ENCODE results near the gene TRPV2.
"Not testable (repeated sequence)": the region's sequence is repeated elsewhere in the genome, so short reads cannot be mapped to it uniquely, and the experiment has no call there.

TRPV2 gene

GRCh38 chr17:16435925-16436886 is 20.8 kb downstream of the TRPV2 start:
- no peak for DNase-seq

- no peak for DNase-seq
Measured at GRCh38 chr17:16437083-16437482, 21.7 kb downstream of the TRPV2 start.

- DNase-seq, result no peak
Measured at GRCh38 chr17:16438173-16438556, 22.8 kb downstream of the TRPV2 start.

GRCh38 chr17:16438557-16439302 is 23.4 kb downstream of the TRPV2 start:
- DNase-seq, result peak; percentile 99

GRCh38 chr17:16439303-16439791 is 24.0 kb downstream of the TRPV2 start:
- DNase-seq, result no peak

- DNase-seq, result no peak
Measured at GRCh38 chr17:16439811-16440351, 24.5 kb downstream of the TRPV2 start.

- not testable (repeated sequence) for DNase-seq
Measured at GRCh38 chr17:16440354-16440753, 25.0 kb downstream of the TRPV2 start.

GRCh38 chr17:16440901-16441629 is 25.7 kb downstream of the TRPV2 start:
- DNase-seq, result no peak

GRCh38 chr17:16442141-16442540 is 26.8 kb downstream of the TRPV2 start:
- no peak for DNase-seq

- DNase-seq, result no peak
Measured at GRCh38 chr17:16442594-16443510, 27.5 kb downstream of the TRPV2 start.

- DNase-seq, result no peak
Measured at GRCh38 chr17:16443511-16444257, 28.3 kb downstream of the TRPV2 start.

GRCh38 chr17:16444258-16444886 is 29.0 kb downstream of the TRPV2 start:
- no peak for DNase-seq

GRCh38 chr17:16446338-16446983 is 31.1 kb downstream of the TRPV2 start:
- no peak for DNase-seq

GRCh38 chr17:16447676-16448075 is 32.3 kb downstream of the TRPV2 start:
- no peak for DNase-seq

GRCh38 chr17:16448490-16448889 is 33.1 kb downstream of the TRPV2 start:
- no peak for DNase-seq

GRCh38 chr17:16449121-16449570 is 33.8 kb downstream of the TRPV2 start:
- DNase-seq, result no peak

- DNase-seq, result no peak
Measured at GRCh38 chr17:16450028-16450427, 34.7 kb downstream of the TRPV2 start.

- not testable (repeated sequence) for DNase-seq
Measured at GRCh38 chr17:16452268-16452667, 36.9 kb downstream of the TRPV2 start.

- no peak for DNase-seq
Measured at GRCh38 chr17:16453493-16453851, 38.1 kb downstream of the TRPV2 start.
